PFSK-1 (cell line): Measurements from ENCODE around the gene SLC35G1.

Source experiments
- POLR2AphosphoS5 ChIP-seq: IDR thresholded peaks from 2 replicates; pipeline ENCODE4 v1.6.1; 2012; ENCODE audit warnings: low read depth, mild to moderate bottlenecking, control low read depth, low read length, moderate library complexity
- TAF1 ChIP-seq: IDR thresholded peaks from 2 replicates; pipeline ENCODE4 v1.6.1; 2012; ENCODE audit warnings: low read length, control low read depth, borderline replicate concordance; ENCODE audit not compliant: insufficient read depth

- TF ChIP-seq TAF1 = no peak
- TF ChIP-seq POLR2AphosphoS5 = no peak
These were observed 9.3 kb downstream of the SLC35G1 start for GRCh38 chr10:93903051-93903450.
